Activated CD4-positive, CD25-positive, alpha-beta regulatory T cell treated with anti-CD3 and anti-CD28 coated beads, Interleukin-2, amount 50 U/mL, for 24 hours (primary cell): ENCODE data around the gene PDE4D.

Experiments
- ATAC-seq, 2 donors: fragments of 150-1000 bp; cut with Tn5 transposase; one replicate each; pipeline ENCODE4 v1.10.0; 2021; ENCODE audit warnings: mild to moderate bottlenecking in 1 of 2, moderate library complexity in 1 of 2

PDE4D gene

GRCh38 chr5:59893429-59894227 is at the start of gene PDE4D:
Gene PDE4D (minus strand): TSS chr5:59893726.
- ATAC-seq = no peak

GRCh38 chr5:59937633-59938032 is 44.1 kb upstream of the PDE4D start:
- ATAC-seq = no peak

GRCh38 chr5:59923465-59923864 is 29.9 kb upstream of the PDE4D start:
- no peak for ATAC-seq

- ATAC-seq = no peak
These were observed 28.7 kb upstream of the PDE4D start for GRCh38 chr5:59922220-59922619.

- no peak for ATAC-seq
These were observed 28.3 kb upstream of the PDE4D start for GRCh38 chr5:59921816-59922215.

GRCh38 chr5:59919484-59919883 is 26.0 kb upstream of the PDE4D start:
- ATAC-seq = no peak

GRCh38 chr5:59917121-59917520 is 23.6 kb upstream of the PDE4D start:
- no peak for ATAC-seq

GRCh38 chr5:59905188-59905587 is 11.7 kb upstream of the PDE4D start:
- ATAC-seq = no peak

- no peak for ATAC-seq
These were observed 3.5 kb upstream of the PDE4D start for GRCh38 chr5:59897075-59897474.

- ATAC-seq = no peak
These were observed 1.4 kb downstream of the PDE4D start for GRCh38 chr5:59891962-59892643.

- ATAC-seq = no peak
These were observed 6.3 kb downstream of the PDE4D start for GRCh38 chr5:59887274-59887673.

- ATAC-seq = no peak
These were observed 18.9 kb downstream of the PDE4D start for GRCh38 chr5:59874675-59875074.

GRCh38 chr5:59873113-59873512 is 20.4 kb downstream of the PDE4D start:
- ATAC-seq = no peak

- ATAC-seq = no peak
These were observed 26.9 kb downstream of the PDE4D start for GRCh38 chr5:59866661-59867060.

- no peak for ATAC-seq
These were observed 28.8 kb downstream of the PDE4D start for GRCh38 chr5:59864718-59865117.

GRCh38 chr5:59863777-59864176 is 29.7 kb downstream of the PDE4D start:
- ATAC-seq = no peak

- no peak for ATAC-seq
These were observed 37.2 kb downstream of the PDE4D start for GRCh38 chr5:59856358-59856757.

- ATAC-seq = no peak
These were observed 42.8 kb downstream of the PDE4D start for GRCh38 chr5:59850766-59851165.

GRCh38 chr5:59847586-59847985 is 45.9 kb downstream of the PDE4D start:
- no peak for ATAC-seq

- no peak for ATAC-seq
These were observed 47.8 kb downstream of the PDE4D start for GRCh38 chr5:59845730-59846129.

GRCh38 chr5:59843511-59844213 is 49.9 kb downstream of the PDE4D start:
- no peak for ATAC-seq

- no peak for ATAC-seq
These were observed 50.5 kb downstream of the PDE4D start for GRCh38 chr5:59842999-59843398.

GRCh38 chr5:59840200-59840601 is 53.3 kb downstream of the PDE4D start:
- ATAC-seq = no peak

GRCh38 chr5:59838989-59839388 is 54.5 kb downstream of the PDE4D start:
- ATAC-seq = no peak
